GM04504 (cell line): ENCODE data around the gene ZNF718.
A peak's percentile ranks its signal among the peaks of the same experiment; 100 is the strongest.
"Not testable (repeated sequence)": the region's sequence is repeated elsewhere in the genome, so short reads cannot be mapped to it uniquely, and the experiment has no call there.

ENCODE experiments used
- DNase-seq: peaks from one replicate; pipeline ENCODE4 v3.0.0-alpha.2; 2012; ENCODE audit warnings: low read depth

The ZNF718 gene

DNA sequence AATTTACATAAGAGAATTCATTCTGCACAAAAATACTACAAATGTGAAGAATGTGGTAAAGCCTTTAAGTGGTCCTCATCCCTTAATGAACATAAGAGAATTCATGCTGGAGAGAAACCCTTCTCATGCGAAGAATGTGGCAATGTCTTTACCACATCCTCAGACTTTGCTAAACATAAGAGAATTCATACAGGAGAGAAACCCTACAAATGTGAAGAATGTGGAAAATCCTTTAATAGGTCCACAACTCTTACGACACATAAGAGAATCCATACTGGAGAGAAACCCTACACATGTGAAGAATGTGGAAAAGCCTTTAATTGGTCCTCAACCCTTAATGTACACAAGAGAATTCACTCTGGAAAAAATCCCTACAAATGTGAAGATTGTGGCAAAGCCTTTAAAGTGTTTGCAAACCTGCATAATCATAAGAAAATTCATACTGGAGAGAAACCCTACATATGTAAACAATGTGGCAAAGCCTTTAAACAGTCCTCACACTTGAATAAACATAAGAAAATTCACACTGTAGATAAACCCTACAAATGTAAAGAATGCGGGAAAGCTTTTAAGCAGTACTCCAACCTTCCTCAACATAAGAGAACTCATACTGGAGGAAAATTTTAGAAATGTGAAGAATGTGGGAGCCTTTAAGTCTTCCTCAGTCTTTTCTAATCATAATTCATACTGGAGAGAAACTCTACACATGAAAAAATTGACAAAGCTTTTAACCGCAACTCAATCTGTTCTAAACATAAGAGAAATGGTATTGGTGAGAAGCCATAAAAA lies 37.4 kb downstream of the ZNF718 start:
- no peak for DNase-seq

DNA sequence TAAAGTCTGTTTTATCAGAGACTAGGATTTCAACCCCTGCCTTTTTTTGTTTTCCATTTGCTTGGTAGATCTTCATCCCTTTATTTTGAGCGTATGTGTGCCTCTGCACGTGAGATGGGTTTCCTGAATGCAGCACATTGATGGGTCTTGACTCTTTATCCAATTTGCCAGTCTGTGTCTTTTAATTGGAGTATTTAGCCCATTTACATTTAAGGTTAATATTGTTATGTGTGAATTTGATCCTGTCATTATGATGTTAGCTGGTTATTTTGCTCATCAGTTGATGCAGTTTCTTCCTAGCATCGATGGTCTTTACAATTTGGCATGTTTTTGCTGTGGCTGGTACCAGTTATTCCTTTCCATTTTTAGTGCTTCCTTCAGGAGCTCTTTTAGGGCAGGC lies 45.3 kb downstream of the ZNF718 start:
- DNase-seq, result not testable (repeated sequence)

DNA sequence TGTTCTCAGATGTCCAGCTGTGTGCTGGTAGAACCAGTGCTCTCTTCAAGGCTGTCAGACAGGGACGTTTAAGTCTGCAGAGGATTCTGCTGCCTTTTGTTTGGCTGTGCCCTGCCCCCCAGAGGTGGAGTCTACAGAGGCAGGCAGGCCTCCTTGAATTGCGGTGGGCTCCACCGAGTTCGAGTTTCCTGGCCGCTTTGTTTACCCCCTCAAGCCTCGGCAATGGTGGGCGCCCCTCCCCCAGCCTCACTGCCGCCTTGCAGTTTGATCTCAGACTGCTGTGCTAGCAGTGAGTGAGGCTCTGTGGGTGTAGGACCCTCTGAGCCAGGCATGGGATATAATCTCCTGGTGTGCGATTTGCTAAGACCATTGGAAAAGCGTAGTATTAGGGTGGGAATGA lies 47.0 kb downstream of the ZNF718 start:
- not testable (repeated sequence) for DNase-seq

DNA sequence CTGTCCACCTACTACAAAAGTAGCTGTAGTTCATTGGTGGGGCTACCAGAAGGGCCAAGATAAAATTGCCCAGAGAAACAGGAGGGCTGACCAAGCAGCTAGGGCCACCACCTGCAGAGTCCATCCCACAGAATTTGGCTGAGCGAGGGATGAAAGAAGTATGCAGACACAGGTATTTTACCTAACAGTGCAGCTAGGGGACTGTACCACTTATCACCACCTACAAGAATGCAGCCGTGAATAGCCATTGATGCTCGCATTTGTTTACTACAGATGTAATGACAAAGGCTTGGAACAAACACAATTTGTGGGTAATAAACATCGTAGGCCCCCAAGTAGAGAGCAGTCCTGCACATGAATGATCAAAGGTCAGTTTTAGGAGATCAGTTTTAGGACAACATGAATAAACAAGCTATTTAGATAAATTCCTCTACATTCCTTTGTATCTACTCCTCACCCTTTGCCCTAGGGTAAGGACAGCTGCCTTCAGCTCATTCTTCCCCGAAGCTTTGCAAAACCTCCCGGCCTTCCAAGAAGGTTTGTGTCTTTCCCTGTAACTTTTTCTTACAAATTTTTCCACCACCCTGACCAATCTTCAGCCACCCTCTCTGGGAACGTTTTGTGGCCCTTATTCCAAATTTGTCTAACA lies 49.5 kb downstream of the ZNF718 start:
- no peak for DNase-seq

DNA sequence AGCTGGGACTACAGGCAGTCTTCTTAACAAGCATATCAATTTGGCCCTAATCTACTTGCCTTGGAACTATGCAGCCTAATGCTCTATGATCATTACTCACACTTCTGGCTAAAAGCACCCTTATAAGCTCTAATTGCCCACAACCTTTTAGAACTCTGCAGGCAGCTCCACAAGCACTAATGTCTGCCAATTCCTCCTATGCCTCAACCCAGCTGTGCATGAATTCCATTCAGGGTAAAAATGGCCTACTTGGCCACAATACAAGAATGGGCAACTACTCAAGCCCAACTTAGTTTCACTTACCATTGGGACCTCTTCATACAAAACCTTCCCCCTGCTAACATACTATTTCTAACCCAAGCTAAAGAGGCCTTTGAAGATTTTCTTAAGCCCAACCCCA lies 51.7 kb downstream of the ZNF718 start:
- no peak for DNase-seq

DNA sequence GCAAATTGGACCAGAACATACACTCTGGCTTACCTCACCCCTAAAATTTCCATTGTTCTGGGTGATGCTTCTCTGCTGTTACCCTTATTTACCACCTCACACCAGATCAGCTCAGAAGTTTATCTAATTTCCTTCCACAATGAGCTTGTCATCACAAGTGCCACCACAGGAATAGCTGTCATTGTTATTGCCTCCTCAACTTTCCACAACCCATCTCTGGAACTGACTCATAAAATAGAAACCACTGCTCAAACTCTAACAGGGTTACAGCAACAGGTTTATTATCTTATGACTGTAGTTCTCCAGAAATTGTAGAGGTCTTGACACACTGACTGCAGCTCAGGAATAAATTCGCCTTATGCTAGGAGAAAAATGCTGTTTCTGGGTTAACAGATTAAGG lies 52.7 kb downstream of the ZNF718 start:
- DNase-seq, result no peak

DNA sequence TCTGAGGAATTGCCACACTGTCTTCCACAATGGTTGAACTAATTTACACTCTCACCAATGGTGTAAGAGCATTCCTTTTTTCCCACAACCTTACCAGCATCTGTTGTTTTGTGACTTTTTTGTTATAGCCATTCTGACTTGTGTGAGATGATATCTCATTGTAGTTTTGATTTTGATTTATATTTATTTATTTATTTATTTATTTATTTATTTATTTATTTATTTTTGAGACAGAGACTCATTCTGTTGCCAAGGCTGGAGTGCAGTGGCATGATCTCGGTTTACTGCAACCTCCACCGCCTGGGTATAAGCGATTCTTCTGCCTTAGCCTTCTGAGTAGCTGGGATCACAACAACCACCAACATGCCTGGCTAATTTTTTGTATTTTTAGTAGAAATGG lies 57.9 kb downstream of the ZNF718 start:
- not testable (repeated sequence) for DNase-seq

DNA sequence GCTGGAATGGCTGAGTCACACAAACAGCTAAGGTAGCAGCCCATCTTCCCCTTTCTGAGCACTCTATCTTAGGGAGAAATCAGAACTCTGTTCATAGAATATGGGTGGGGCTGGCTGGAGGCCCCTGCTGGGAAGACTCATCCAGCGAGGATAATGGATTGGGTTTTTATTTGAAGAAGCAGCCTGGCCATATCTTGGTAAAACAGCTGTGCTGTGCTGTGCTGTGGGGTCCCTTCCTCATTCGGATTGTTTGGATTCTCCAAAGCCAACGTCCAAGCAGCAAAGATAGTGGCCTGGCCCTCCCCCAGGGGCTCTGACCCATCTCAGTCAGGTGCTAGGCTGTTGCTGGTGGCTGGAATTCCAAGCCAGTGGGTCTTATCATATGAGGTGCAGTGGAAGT lies 63.8 kb downstream of the ZNF718 start:
- no peak for DNase-seq

DNA sequence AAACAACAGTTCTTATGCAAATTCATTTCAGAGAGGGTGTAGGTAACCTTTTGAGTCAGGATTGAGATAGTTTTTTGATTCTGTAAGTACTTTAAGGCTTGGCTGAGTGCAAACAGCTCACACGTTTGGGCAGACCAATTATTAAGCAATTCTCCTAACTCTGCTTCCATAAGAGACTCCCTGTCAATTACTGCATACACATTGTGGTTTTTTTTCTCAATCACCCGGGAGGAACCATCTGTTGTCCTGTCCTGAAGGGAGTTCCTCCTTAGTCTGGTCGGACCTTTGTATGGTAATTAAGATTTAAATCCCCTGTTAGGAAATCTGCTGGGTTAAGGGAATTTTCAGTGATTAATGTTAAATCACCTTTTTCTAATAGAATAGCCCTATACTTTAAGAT lies 70.9 kb downstream of the ZNF718 start:
- not testable (repeated sequence) for DNase-seq

DNA sequence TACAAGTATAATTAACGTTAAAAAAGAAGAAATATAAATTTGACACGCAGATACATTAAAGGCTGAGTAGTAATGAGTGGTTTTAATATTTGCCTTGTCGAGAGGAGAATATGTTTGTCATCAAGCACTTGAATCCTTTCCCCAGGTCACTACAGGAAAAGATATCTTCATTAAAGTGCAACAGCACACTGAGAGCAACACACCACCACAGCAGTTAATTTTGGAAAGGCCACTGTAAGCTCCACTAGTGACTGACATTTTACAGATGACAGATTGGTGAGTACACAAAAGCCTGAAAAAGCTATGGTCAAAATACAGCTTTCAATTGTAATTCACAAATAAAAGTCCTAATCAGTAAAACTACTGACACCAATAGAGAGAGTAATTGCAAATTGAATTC lies 76.6 kb downstream of the ZNF718 start:
- no peak for DNase-seq

DNA sequence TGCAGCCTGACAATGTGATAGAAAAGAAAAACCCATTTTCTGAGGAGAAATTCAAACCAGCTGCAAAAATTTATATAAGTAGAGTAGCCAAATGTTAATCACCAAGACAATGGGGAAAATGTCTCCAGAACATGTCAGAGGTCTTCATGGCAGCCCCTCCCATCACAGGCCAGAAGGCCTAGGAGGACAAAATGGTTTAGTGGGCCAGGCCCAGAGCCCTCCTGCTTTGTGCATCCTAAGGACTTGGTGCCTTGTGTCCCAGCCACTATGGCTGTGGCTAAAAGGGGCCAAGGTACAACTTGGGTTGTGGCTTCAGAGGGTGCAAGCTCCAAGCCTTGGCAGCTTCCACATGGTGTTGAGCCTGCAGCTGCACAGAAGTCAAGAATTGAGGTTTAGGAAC lies 78.5 kb downstream of the ZNF718 start:
- not testable (repeated sequence) for DNase-seq

DNA sequence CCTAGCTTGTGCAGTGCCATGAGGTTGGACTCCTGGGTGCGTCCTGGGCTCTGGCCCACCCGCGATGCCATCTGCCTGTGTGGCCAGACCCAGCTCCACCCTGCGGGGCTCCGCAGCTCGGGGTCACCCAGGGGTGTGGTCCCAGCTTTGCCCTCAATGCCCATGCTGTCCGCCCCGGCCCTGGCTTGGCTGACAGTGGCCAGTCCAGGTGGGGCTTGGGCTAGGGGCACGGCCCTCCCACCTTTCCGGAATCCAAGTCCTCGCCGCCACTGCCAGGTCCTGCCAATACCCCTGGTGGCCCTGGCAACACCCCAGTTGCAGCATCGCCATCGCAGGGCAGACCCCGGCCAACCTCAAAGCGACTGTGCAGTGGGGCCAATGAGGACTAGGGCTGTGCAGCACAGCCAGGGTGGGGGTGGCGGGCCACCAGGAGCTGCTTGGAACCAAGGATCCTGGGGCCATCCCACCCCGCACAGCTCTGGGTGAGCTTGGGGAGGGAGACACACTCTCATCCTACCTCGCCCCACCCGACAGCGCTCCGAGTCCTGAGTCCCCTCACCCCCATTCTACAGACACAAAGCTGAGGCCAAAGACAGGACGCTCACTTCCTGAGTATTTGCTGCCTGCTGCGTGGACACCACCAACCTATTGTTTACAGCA lies 80.9 kb downstream of the ZNF718 start:
- DNase-seq, result no peak

DNA sequence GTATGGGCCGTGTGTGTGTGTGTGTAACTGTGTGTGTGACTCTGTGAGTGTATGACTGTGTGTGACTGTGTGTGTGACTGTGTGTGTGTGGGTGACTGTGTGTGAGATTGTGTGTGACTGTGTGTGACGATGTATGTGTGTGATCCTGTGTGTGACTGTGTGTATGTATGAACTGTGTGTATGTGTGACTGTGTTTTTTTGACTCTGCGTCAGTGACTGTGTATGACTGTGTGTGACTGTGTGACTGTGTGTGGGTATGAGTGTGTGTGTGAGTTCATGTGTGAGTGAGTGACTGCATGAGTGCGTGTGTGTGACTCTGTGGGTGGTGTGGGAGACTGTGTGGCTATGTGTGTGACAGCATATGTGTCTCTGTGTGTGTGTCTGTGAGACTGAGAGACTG lies 81.8 kb downstream of the ZNF718 start:
- no peak for DNase-seq

DNA sequence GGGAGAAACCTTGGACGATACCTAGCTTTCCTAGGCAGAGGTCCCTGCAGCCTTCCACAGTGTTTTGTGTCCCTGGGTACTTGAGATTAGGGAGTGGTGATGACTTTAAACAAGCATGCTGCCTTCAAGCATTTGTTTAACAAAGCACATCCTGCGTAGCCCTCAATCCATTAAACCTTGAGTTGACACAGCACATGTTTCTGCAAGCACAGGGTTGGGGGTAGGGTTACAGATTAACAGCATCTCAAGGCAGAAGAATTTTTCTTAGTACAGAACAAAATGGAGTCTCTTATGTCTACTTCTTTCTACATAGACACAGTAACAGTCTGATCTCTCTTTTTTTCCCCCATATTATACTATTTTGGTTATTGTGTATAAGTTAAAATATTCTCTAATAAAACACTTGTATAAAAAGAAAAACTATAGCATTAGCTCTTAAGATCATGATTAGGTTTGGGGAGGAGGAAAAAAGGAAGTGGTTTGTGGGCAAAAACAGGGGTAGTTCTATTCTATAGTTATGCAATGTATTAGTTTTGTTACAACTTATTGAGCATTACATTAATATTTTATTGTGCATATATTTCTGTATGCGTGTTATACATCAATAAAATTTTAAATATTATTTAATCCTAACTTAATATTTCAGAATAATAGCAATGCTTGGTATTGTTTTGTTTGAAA lies 84.3 kb downstream of the ZNF718 start:
- DNase-seq, result not testable (repeated sequence)

DNA sequence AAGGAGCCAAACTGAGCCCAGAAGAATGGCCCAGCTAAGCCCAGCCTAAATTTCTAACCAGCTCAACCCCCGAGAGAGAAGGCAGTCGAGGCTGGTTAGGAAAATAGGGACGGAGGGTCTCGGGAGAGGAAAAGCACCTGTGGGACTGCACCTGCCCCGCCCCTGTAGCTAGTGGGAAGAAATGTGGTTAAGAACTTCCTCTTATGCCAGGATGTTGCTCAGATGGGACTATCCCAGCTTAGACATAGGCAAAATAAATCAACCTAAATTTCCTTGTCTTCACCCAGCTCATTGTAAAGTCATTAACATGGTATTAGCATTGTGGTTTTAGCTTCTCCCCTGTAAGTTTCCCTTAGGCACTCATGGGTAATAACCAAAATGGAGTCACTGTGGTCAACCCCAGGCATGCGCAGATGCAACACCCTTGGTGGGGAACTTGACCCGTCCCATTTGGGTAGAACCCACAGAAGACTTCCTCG lies 86.8 kb downstream of the ZNF718 start:
- no peak for DNase-seq

DNA sequence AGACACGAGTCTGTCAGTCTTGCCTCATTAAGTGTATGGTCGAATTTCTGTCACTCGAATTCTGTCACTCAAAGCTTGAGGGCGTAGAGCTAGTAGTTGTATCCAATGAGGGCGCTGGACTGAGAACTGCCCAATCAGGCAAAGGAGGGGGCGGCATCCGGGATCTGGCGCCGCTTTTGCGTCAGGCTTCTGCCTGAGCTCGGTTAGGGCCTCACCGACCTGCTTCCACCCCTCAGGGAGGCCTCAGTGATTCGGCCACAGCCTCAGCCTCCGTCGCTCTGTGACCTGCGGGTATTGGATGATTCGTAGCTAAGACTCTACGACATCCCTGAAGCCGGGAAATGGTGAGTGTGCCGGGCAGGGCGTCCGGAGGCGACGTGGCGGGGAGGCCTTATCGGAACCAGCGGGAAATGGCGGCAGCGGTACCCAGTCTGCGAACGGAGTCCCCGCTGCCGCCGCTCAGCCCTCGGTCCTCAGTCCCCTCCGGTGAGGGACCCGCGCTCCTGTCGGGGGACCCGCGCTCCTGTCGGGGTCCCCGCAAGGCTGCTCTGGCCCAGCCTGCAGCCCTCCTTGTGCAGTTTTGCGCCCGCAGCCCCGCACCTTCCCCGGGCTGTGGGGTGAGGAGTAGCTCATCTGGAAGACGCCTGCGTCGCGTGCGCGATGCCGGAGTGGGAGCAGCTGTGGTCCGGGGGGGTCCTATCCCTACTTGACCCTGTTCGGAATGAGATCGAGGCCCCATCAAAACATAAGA lies 88.3 kb downstream of the ZNF718 start:
- DNase-seq, result peak; percentile 62

DNA sequence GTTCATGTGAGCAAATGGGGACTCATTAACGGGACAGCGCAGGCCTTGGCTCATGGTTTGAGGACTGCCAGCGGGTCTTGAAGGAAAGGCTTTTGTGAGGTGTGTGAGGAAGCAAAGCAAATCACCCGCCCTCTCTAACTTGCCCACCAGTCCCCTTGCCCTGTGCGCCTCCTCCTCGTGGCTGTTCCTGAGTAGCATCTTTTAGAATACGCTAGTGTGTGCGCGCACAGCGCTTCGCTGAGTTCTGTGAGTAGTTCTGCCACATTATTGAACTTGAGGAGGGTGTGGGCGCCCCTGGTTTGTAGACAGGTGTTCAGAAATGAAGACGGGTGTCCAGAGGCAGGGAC lies 88.9 kb downstream of the ZNF718 start:
- DNase-seq, result not testable (repeated sequence)
